HepG2 (cell line): ENCODE data around the gene SPTB.

Source experiments
- ATF3 ChIP-seq: sonication (generic); formaldehyde crosslinking; IDR thresholded peaks from 2 replicates; pipeline ENCODE4 v1.4.0; 2020; ENCODE audit warnings: missing genetic modification reagents
- CTCF ChIP-seq: sonication (generic); formaldehyde crosslinking; IDR thresholded peaks from 2 replicates; pipeline ENCODE4 v1.5.0; 2020; ENCODE audit warnings: mild to moderate bottlenecking, missing genetic modification reagents, moderate library complexity
- EP300 ChIP-seq, 3 experiments: sonication (generic) in 1 of 3; formaldehyde crosslinking in 1 of 3; IDR thresholded peaks; 2 replicates each; pipeline versions ENCODE4 v1.5.1 to v1.6.1; 2011 to 2020; ENCODE audit warnings: low read depth in 2 of 3, low read length in 2 of 3, borderline replicate concordance in 1 of 3, improper control_type of control experiment in 1 of 3, mild to moderate bottlenecking in 1 of 3, missing genetic modification reagents in 1 of 3, moderate library complexity in 1 of 3
- FOXP4 ChIP-seq: sonication (generic); formaldehyde crosslinking; IDR thresholded peaks from 2 replicates; pipeline ENCODE4 v1.4.0; 2020; ENCODE audit warnings: missing genetic modification reagents
- JUN ChIP-seq: sonication (generic); formaldehyde crosslinking; IDR thresholded peaks from 2 replicates; pipeline ENCODE4 v1.4.0; 2020; ENCODE audit warnings: mild to moderate bottlenecking, missing genetic modification reagents
- POLR2A ChIP-seq, 2 experiments: IDR thresholded peaks; 2 replicates each; pipeline ENCODE4 v1.6.1; 2011; ENCODE audit warnings: low read depth in 2 of 2, low read length in 2 of 2, mild to moderate bottlenecking in 1 of 2, moderate library complexity in 1 of 2; ENCODE audit not compliant: insufficient read depth in 1 of 2
- RFX5 ChIP-seq: IDR thresholded peaks from 2 replicates; pipeline ENCODE4 v1.6.1; 2011; ENCODE audit warnings: low read depth, low read length, improper control_type of control experiment
- SP1 ChIP-seq, 2 experiments: fragments of 450-650 bp in 1 of 2; sonication (generic) in 1 of 2; formaldehyde crosslinking in 1 of 2; IDR thresholded peaks; 2 replicates each; pipeline versions ENCODE4 v1.4.0 to v1.6.1; 2016 to 2020; ENCODE audit warnings: missing genetic modification reagents in 1 of 2
- USF2 ChIP-seq, 2 experiments: sonication (generic) in 1 of 2; formaldehyde crosslinking in 1 of 2; IDR thresholded peaks; 2 replicates each; pipeline versions ENCODE4 v1.5.1 to v1.6.1; 2011 to 2020; ENCODE audit warnings: borderline replicate concordance in 1 of 2, low read depth in 1 of 2, low read length in 1 of 2, mild to moderate bottlenecking in 1 of 2, missing genetic modification reagents in 1 of 2, moderate library complexity in 1 of 2
- ZFP36 ChIP-seq: fragments of 150-350 bp; IDR thresholded peaks from 2 replicates; pipeline ENCODE4 v1.6.1; 2018; ENCODE audit warnings: borderline replicate concordance, low read length, low read depth; ENCODE audit not compliant: partially characterized antibody
- ZNF280B ChIP-seq: sonication (generic); formaldehyde crosslinking; IDR thresholded peaks from 2 replicates; pipeline ENCODE4 v1.5.0; 2020; ENCODE audit warnings: missing genetic modification reagents, mild to moderate bottlenecking, borderline replicate concordance
- ZNF580 ChIP-seq: IDR thresholded peaks from 2 replicates; pipeline ENCODE4 v1.6.1; 2016; ENCODE audit warnings: low read depth, borderline replicate concordance

- TF ChIP-seq CTCF (CRISPR knock-in tag) (no peak), JUN (no peak), USF2 (IDR thresholded peaks at IDR 0.05; ENCODE audit: low read depth, low read length) (no peak), USF2 (CRISPR knock-in tag; IDR thresholded peaks at IDR 0.05; ENCODE audit: borderline replicate concordance) (no peak), ZFP36 (no peak), POLR2A (IDR thresholded peaks at IDR 0.05; ENCODE audit: insufficient read depth in 1 of 2, low read depth in 2 of 2, low read length in 2 of 2) (no peak), ZNF580 (CRISPR knock-in tag) (no peak), EP300 (IDR thresholded peaks at IDR 0.05; ENCODE audit: low read depth in 2 of 2, low read length in 2 of 2) (no peak), EP300 (CRISPR knock-in tag; IDR thresholded peaks at IDR 0.05; ENCODE audit: borderline replicate concordance) (no peak), RFX5 (no peak), SP1 (IDR thresholded peaks at IDR 0.05) (no peak), SP1 (CRISPR knock-in tag; IDR thresholded peaks at IDR 0.05) (no peak), ATF3 (CRISPR knock-in tag) (no peak), ZNF280B (CRISPR knock-in tag) (no peak), FOXP4 (no peak)
Measured at GRCh38 chr14:64752909-64753308, 126.8 kb downstream of the SPTB start.
